ENCODE measurements around the gene APBA1. TPM values are rescaled to one million over a fixed set of nuclear protein-coding genes. Genes with fewer than 3 reads are reported as not detected.

APBA1 gene
- total RNA-seq, 6 experiments from 2014 or later: 17.6 to 25.6 (median 20.7) TPM

GRCh38 chr9:69658987-69659675 lies 13.0 kb downstream of the APBA1 start:
- Mint-ChIP-seq H3K4me3 (no peak overlapping the region), H3K9me3 (no peaks in the 10 kb centered on the region), H3K27me3 (ENCODE audit: insufficient read depth) (no peaks in the 10 kb centered on the region; the same call in 1 of the 2 replicates), H3K27ac (no peak overlapping the region), H3K4me1 (ENCODE audit: low read depth) (peaks cover 31% of the 10 kb centered on the region), H3K36me3 (ENCODE audit: low read depth) (no peaks in the 10 kb centered on the region; the same call in 1 of the 2 replicates)
- no peak for DNase-seq
- TF ChIP-seq CTCF (IDR thresholded peaks at IDR 0.05): no peak

GRCh38 chr9:69657269-69657668 lies 14.9 kb downstream of the APBA1 start:
- Mint-ChIP-seq H3K9me3 (no peaks in the 10 kb centered on the region), H3K27me3 (ENCODE audit: insufficient read depth) (no peaks in the 10 kb centered on the region; the same call in 1 of the 2 replicates), H3K4me1 (ENCODE audit: low read depth) (peaks cover 38% of the 10 kb centered on the region), H3K36me3 (ENCODE audit: low read depth) (no peaks in the 10 kb centered on the region; the same call in 1 of the 2 replicates), H3K27ac (no peak overlapping the region), H3K4me3 (no peak overlapping the region)
- TF ChIP-seq CTCF (IDR thresholded peaks at IDR 0.05): no peak
- DNase-seq: no peak

- Mint-ChIP-seq H3K27ac (no peak overlapping the region), H3K9me3 (no peaks in the 10 kb centered on the region), H3K4me1 (ENCODE audit: low read depth) (peaks cover 33% of the 10 kb centered on the region), H3K36me3 (ENCODE audit: low read depth) (no peaks in the 10 kb centered on the region), H3K27me3 (ENCODE audit: insufficient read depth) (no peaks in the 10 kb centered on the region; the same call in 1 of the 2 replicates), H3K4me3 (no peak overlapping the region)
- TF ChIP-seq CTCF (IDR thresholded peaks at IDR 0.05): peak; percentile 56
- DNase-seq: no peak
These were observed 17.1 kb downstream of the APBA1 start for GRCh38 chr9:69655065-69655464.

GRCh38 chr9:69653261-69653660 lies 18.9 kb downstream of the APBA1 start:
- Mint-ChIP-seq H3K27ac (no peak overlapping the region), H3K4me1 (ENCODE audit: low read depth) (peaks cover 36% of the 10 kb centered on the region), H3K36me3 (ENCODE audit: low read depth) (no peaks in the 10 kb centered on the region), H3K27me3 (ENCODE audit: insufficient read depth) (no peaks in the 10 kb centered on the region; the same call in 1 of the 2 replicates), H3K9me3 (no peaks in the 10 kb centered on the region), H3K4me3 (no peak overlapping the region)
- TF ChIP-seq CTCF (IDR thresholded peaks at IDR 0.05): no peak
- no peak for DNase-seq

- Mint-ChIP-seq H3K9me3 (no peaks in the 10 kb centered on the region), H3K4me1 (ENCODE audit: low read depth) (peaks cover 36% of the 10 kb centered on the region), H3K36me3 (ENCODE audit: low read depth) (peaks cover 6% of the 10 kb centered on the region; the same call in 1 of the 2 replicates), H3K27me3 (ENCODE audit: insufficient read depth) (no peaks in the 10 kb centered on the region), H3K4me3 (peak overlapping the region; percentile 58), H3K27ac (peak overlapping the region; percentile 95)
- peak; percentile 54 for DNase-seq
- no peak for TF ChIP-seq CTCF (IDR thresholded peaks at IDR 0.05)
These were observed 22.5 kb downstream of the APBA1 start for GRCh38 chr9:69649566-69650250.

Measured in HFFc6 (cell line).